Activated CD4-positive, alpha-beta T cell treated with anti-CD3 and anti-CD28 coated beads, Interleukin-2, amount 50 U/mL, for 24 hours (primary cell): ENCODE results near the gene CT45A2.
"Not testable (repeated sequence)": the region's sequence is repeated elsewhere in the genome, so short reads cannot be mapped to it uniquely, and the experiment has no call there.

ENCODE experiments used
- DNase-seq, 2 donors: peaks; one replicate each; pipeline ENCODE4 v3.0.0-alpha.2; 2020; ENCODE audit warnings: low read depth in 1 of 2, low spot score in 1 of 2

Gene CT45A2

GRCh38 chrX:135819912-135820311 is at the start of gene CT45A2:
CT45A2 (minus strand) TSS chrX:135820012; CDS start chrX:135816265, 3,747 bp downstream.
- DNase-seq = not testable (repeated sequence)

- not testable (repeated sequence) for DNase-seq
These were observed 34.6 kb upstream of the CT45A2 start, which contains the start of gene CT45A8 for GRCh38 chrX:135854438-135854837. CT45A8 (minus strand) TSS chrX:135854538; CDS start chrX:135850783, 3,755 bp downstream.

- DNase-seq = not testable (repeated sequence)
These were observed 17.4 kb upstream of the CT45A2 start, which contains the start of gene CT45A7 for GRCh38 chrX:135837180-135837579. CT45A7 (minus strand) TSS chrX:135837280; CDS start chrX:135833533, 3,747 bp downstream.

- DNase-seq = not testable (repeated sequence)
These were observed 17.1 kb downstream of the CT45A2 start, which contains the start of gene CT45A6 for GRCh38 chrX:135802687-135803086. CT45A6 (minus strand) TSS chrX:135802787; CDS start chrX:135798993, 3,794 bp downstream.

- not testable (repeated sequence) for DNase-seq
These were observed 34.4 kb downstream of the CT45A2 start, which contains the start of gene CT45A5 for GRCh38 chrX:135785403-135785802. CT45A5 (minus strand) TSS chrX:135785503; CDS start chrX:135781729, 3,774 bp downstream.

GRCh38 chrX:135768091-135768490 is 51.7 kb downstream of the CT45A2 start, which contains the start of gene CT45A3:
CT45A3 (minus strand) TSS chrX:135768191; CDS start chrX:135764444, 3,747 bp downstream.
- DNase-seq = not testable (repeated sequence)
